HEK293T (cell line): ENCODE data around the gene MLH3.

Experiments used
- CTBP1 ChIP-seq: fragments of 450-650 bp; IDR thresholded peaks from 2 replicates; pipeline ENCODE4 v1.6.1; 2016; ENCODE audit warnings: borderline replicate concordance
- SUZ12 ChIP-seq: fragments of 450-650 bp; IDR thresholded peaks from 2 replicates; pipeline ENCODE4 v1.6.1; 2016; ENCODE audit warnings: mild to moderate bottlenecking

DNA sequence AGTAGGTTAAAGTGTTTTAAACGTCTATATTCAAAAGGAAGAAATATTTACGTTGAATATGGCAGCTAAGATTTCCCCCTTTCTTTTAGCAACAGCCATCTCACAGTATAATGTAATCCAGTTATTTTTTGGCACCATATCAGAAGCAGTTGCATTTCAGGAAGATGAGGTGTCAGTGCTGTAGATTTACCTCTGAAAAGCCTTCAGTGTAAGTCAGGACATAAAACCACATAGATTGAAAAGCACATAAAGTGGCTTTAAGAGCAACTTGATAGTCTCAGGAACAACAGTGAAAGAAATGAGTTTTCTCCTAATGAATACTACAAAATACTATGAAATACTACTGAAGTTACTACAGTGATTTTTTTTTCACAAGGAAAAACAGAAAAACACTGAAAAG is 6.9 kb downstream of the MLH3 start:
- TF ChIP-seq CTBP1, result no peak
- TF ChIP-seq SUZ12, result no peak
